Measurements from ENCODE around the gene VPS37B.

Gene VPS37B

GRCh38 chr12:122825773-122826724 lies 69.9 kb downstream of the VPS37B start:
- FAIRE-seq (no peak), DNase-seq (ENCODE audit: insufficient read length) (no peak)
- TF ChIP-seq TAF1 (IDR thresholded peaks at IDR 0.05; ENCODE audit: borderline replicate concordance, low read depth, low read length) = no peak
- no peak for TF ChIP-seq POLR2AphosphoS5 (IDR thresholded peaks at IDR 0.05; ENCODE audit: low read depth, low read length)
- TF ChIP-seq POLR2A (IDR thresholded peaks at IDR 0.05; ENCODE audit: low read depth, low read length) = no peak

GRCh38 chr12:122823429-122823828 lies 72.5 kb downstream of the VPS37B start:
- no peak for DNase-seq (ENCODE audit: insufficient read length)
- no peak for FAIRE-seq
- TF ChIP-seq POLR2A (IDR thresholded peaks at IDR 0.05; ENCODE audit: low read depth, low read length) (no peak), TAF1 (IDR thresholded peaks at IDR 0.05; ENCODE audit: borderline replicate concordance, low read depth, low read length) (no peak), POLR2AphosphoS5 (IDR thresholded peaks at IDR 0.05; ENCODE audit: low read depth, low read length) (no peak)

DNA sequence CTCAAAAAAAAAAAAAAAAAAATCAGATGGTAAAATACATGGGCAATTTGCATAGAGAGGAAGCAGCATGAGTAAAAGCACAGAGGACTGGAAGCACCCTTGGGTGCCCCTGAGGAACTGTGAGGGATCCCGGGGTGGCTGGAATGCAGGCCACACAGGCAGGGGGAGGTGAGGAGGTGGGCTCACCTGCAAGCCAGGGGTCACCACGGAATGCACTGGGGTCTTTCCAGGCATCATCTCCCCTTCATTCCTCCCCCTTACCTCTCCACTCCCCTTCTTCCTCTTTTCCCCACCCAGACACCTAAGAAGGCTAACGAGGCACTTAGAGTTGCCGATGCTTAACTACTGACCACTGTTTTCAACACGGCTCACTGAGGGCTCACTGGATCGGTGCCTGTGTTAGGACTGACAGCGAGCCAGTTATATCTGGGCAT lies 75.1 kb downstream of the VPS37B start:
- peak; percentile 86 for FAIRE-seq
- DNase-seq (ENCODE audit: insufficient read length) = no peak
- TF ChIP-seq POLR2A (IDR thresholded peaks at IDR 0.05; ENCODE audit: low read depth, low read length) (no peak), TAF1 (IDR thresholded peaks at IDR 0.05; ENCODE audit: borderline replicate concordance, low read depth, low read length) (no peak), POLR2AphosphoS5 (IDR thresholded peaks at IDR 0.05; ENCODE audit: low read depth, low read length) (no peak)

DNA sequence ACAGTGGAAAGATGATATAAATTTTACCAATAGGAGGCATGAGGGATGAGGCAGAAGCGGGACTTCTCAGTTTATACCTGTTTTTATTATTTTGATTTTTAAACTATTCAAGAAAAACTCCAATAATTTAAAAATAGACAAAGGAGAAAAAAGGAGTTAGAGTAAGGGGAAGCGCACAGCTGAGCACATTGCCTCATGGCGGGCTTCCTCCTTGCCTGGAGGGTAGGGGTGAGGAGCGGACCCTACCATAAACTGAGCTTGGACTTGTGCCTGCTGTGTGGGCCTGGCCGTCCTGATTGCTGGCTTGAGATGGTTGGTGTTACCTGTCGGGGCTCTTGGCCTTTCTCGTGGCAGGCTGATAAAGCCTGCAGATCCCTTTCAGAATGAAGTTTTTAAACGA lies 75.8 kb downstream of the VPS37B start:
- DNase-seq (ENCODE audit: insufficient read length) (no peak), FAIRE-seq (no peak)
- TF ChIP-seq TAF1 (IDR thresholded peaks at IDR 0.05; ENCODE audit: borderline replicate concordance, low read depth, low read length) (no peak), POLR2A (IDR thresholded peaks at IDR 0.05; ENCODE audit: low read depth, low read length) (no peak), POLR2AphosphoS5 (IDR thresholded peaks at IDR 0.05; ENCODE audit: low read depth, low read length) (no peak)

DNA sequence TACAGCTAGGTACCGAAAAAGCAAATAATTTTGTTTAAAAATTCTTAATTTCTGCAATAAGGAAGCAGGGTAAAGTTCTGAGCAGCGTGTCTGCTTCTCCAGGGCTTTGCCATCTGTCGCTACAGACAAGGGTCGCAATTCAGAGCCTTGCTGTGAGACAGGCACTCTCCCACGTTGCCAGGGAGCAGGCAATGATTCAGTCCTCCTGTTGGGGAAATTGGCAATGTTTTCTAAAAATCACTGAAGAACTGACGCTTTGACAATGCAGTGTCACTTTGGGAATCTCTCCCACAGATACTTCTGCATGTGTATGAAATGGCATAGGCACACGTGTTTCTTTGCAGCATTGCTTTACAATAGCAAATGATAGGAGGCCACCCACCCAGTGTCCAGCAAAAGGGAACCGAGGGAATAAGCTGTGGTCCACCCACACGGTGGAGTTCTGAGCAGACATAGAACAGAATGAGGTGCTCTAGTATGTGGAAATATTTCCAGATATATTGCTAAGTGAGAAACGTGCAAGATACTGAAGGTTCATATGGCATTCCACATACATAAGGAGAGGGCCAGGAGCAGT lies 76.6 kb downstream of the VPS37B start:
- TF ChIP-seq POLR2A (IDR thresholded peaks at IDR 0.05; ENCODE audit: low read depth, low read length) = no peak
- TF ChIP-seq TAF1 (IDR thresholded peaks at IDR 0.05; ENCODE audit: borderline replicate concordance, low read depth, low read length) = no peak
- TF ChIP-seq POLR2AphosphoS5 (IDR thresholded peaks at IDR 0.05; ENCODE audit: low read depth, low read length) = no peak
- DNase-seq (ENCODE audit: insufficient read length) (no peak), FAIRE-seq (no peak)

Measured in GM12892 (cell line).